Measurements from ENCODE around the gene OR2L5.

The OR2L5 gene

GRCh38 chr1:248009681-248010080 is 3.8 kb upstream of the OR2L5 start:
- Histone ChIP-seq H3K79me2 (ENCODE audit: insufficient read depth, low read length) (no peaks in the 10 kb centered on the region), H3K36me3 (ENCODE audit: insufficient read depth, low read length) (no peaks in the 10 kb centered on the region), H3K9me3 (ENCODE audit: insufficient read depth, low read length, severe bottlenecking) (no peaks in the 10 kb centered on the region), H3K4me2 (ENCODE audit: insufficient read depth, low read length) (no peak overlapping the region), H3K27me3 (ENCODE audit: insufficient read depth, low read length, poor library complexity) (no peaks in the 10 kb centered on the region), H3K4me3 (ENCODE audit: low read depth in 1 of 2, low read length in 2 of 2) (no peak overlapping the region), H2AFZ (ENCODE audit: low read depth, low read length) (no peak overlapping the region), H3K9ac (ENCODE audit: low read depth, low read length) (no peak overlapping the region), H3K27ac (ENCODE audit: low read length) (no peak overlapping the region), H3K4me1 (ENCODE audit: insufficient read depth, low read length) (no peaks in the 10 kb centered on the region), H4K20me1 (ENCODE audit: insufficient read depth, low read length) (no peaks in the 10 kb centered on the region)
- TF ChIP-seq EZH2 (IDR thresholded peaks at IDR 0.05; ENCODE audit: borderline replicate concordance, low read depth, low read length, severe bottlenecking) (no peak), CTCF (IDR thresholded peaks at IDR 0.05; ENCODE audit: borderline replicate concordance, extremely low read depth, low read length, poor library complexity, severe bottlenecking) (no peak)
- no peak for ATAC-seq (ENCODE audit: insufficient read depth, low read depth)
- DNase-seq = no peak

- Histone ChIP-seq H2AFZ (ENCODE audit: low read depth, low read length) (no peak overlapping the region), H3K27me3 (ENCODE audit: insufficient read depth, low read length, poor library complexity) (no peaks in the 10 kb centered on the region), H3K9me3 (ENCODE audit: insufficient read depth, low read length, severe bottlenecking) (no peaks in the 10 kb centered on the region), H3K4me2 (ENCODE audit: insufficient read depth, low read length) (no peak overlapping the region), H3K4me3 (ENCODE audit: low read depth in 1 of 2, low read length in 2 of 2) (no peak overlapping the region), H3K79me2 (ENCODE audit: insufficient read depth, low read length) (no peaks in the 10 kb centered on the region), H3K9ac (ENCODE audit: low read depth, low read length) (no peak overlapping the region), H3K27ac (ENCODE audit: low read length) (no peak overlapping the region), H4K20me1 (ENCODE audit: insufficient read depth, low read length) (no peaks in the 10 kb centered on the region), H3K4me1 (ENCODE audit: insufficient read depth, low read length) (no peaks in the 10 kb centered on the region), H3K36me3 (ENCODE audit: insufficient read depth, low read length) (no peaks in the 10 kb centered on the region)
- no peak for ATAC-seq (ENCODE audit: insufficient read depth, low read depth)
- no peak for TF ChIP-seq EZH2 (IDR thresholded peaks at IDR 0.05; ENCODE audit: borderline replicate concordance, low read depth, low read length, severe bottlenecking)
- TF ChIP-seq CTCF (IDR thresholded peaks at IDR 0.05; ENCODE audit: borderline replicate concordance, extremely low read depth, low read length, poor library complexity, severe bottlenecking) = no peak
- no peak for DNase-seq
These were observed 2.3 kb downstream of the OR2L5 start for GRCh38 chr1:248015803-248016202.

GRCh38 chr1:248029770-248030169 is 16.3 kb downstream of the OR2L5 start, which contains the start of gene OR2L2:
Gene OR2L2, plus strand, starts transcription at chr1:248030070. Its CDS starts 8,198 bp downstream, at chr1:248038268.
- TF ChIP-seq CTCF (IDR thresholded peaks at IDR 0.05; ENCODE audit: borderline replicate concordance, extremely low read depth, low read length, poor library complexity, severe bottlenecking) = no peak
- no peak for TF ChIP-seq EZH2 (IDR thresholded peaks at IDR 0.05; ENCODE audit: borderline replicate concordance, low read depth, low read length, severe bottlenecking)
- ATAC-seq (ENCODE audit: insufficient read depth, low read depth) = no peak

GRCh38 chr1:248045209-248045608 is 31.7 kb downstream of the OR2L5 start:
- H3K4me2 ChIP-seq (ENCODE audit: insufficient read depth, low read length) = no peak overlapping the region
- H2AFZ ChIP-seq (ENCODE audit: low read depth, low read length) = no peak overlapping the region
- no peaks in the 10 kb centered on the region for H3K79me2 ChIP-seq (ENCODE audit: insufficient read depth, low read length)
- H3K9me3 ChIP-seq (ENCODE audit: insufficient read depth, low read length, severe bottlenecking) = no peaks in the 10 kb centered on the region
- no peaks in the 10 kb centered on the region for H3K36me3 ChIP-seq (ENCODE audit: insufficient read depth, low read length)
- H3K4me1 ChIP-seq (ENCODE audit: insufficient read depth, low read length) = no peaks in the 10 kb centered on the region
- no peak overlapping the region for H3K27ac ChIP-seq (ENCODE audit: low read length)
- H3K9ac ChIP-seq (ENCODE audit: low read depth, low read length) = no peak overlapping the region
- ATAC-seq (ENCODE audit: insufficient read depth, low read depth) (no peak; the same call in 2 of the 3 replicates), DNase-seq (no peak)
- H3K4me3 ChIP-seq (ENCODE audit: low read depth in 1 of 2, low read length in 2 of 2) = no peak overlapping the region
- no peaks in the 10 kb centered on the region for H3K27me3 ChIP-seq (ENCODE audit: insufficient read depth, low read length, poor library complexity)
- no peaks in the 10 kb centered on the region for H4K20me1 ChIP-seq (ENCODE audit: insufficient read depth, low read length)
- TF ChIP-seq EZH2 (IDR thresholded peaks at IDR 0.05; ENCODE audit: borderline replicate concordance, low read depth, low read length, severe bottlenecking) (no peak), CTCF (IDR thresholded peaks at IDR 0.05; ENCODE audit: borderline replicate concordance, extremely low read depth, low read length, poor library complexity, severe bottlenecking) (no peak)

More at GRCh38 chr1:248029770-248030169, 16.3 kb downstream of the OR2L5 start, which contains the start of gene OR2L2:
- Histone ChIP-seq H3K79me2 (ENCODE audit: insufficient read depth, low read length) (no peaks in the 10 kb centered on the region), H3K9me3 (ENCODE audit: insufficient read depth, low read length, severe bottlenecking) (peaks cover 10% of the 10 kb centered on the region), H2AFZ (ENCODE audit: low read depth, low read length) (no peak within 1 kb of the TSS), H3K9ac (ENCODE audit: low read depth, low read length) (no peak within 1 kb of the TSS), H3K27ac (ENCODE audit: low read length) (no peak within 1 kb of the TSS), H3K36me3 (ENCODE audit: insufficient read depth, low read length) (no peaks in the 10 kb centered on the region), H3K4me1 (ENCODE audit: insufficient read depth, low read length) (no peaks in the 10 kb centered on the region), H3K4me2 (ENCODE audit: insufficient read depth, low read length) (no peak within 1 kb of the TSS), H3K4me3 (ENCODE audit: low read depth in 1 of 2, low read length in 2 of 2) (no peak within 1 kb of the TSS), H4K20me1 (ENCODE audit: insufficient read depth, low read length) (no peaks in the 10 kb centered on the region), H3K27me3 (ENCODE audit: insufficient read depth, low read length, poor library complexity) (no peaks in the 10 kb centered on the region)
- no peak for DNase-seq

Measured in DND-41 (cell line).